GM19463 (cell line): ENCODE data around the gene TBX1.

Experiments
- ATAC-seq: cut with Tn5 transposase; IDR thresholded peaks from one replicate; pipeline ENCODE4 v1.9.1; 2021; ENCODE audit warnings: mild to moderate bottlenecking, moderate library complexity; ENCODE audit not compliant: unreplicated experiment

The TBX1 gene

GRCh38 chr22:19809741-19810140 lies 49.2 kb downstream of the TBX1 start:
- ATAC-seq, result no peak

GRCh38 chr22:19810381-19811201 lies 50.0 kb downstream of the TBX1 start:
- no peak for ATAC-seq

- ATAC-seq, result no peak
Observed at GRCh38 chr22:19811211-19811621, 50.6 kb downstream of the TBX1 start.

GRCh38 chr22:19811811-19812771 lies 51.5 kb downstream of the TBX1 start:
- no peak for ATAC-seq

GRCh38 chr22:19812910-19813309 lies 52.3 kb downstream of the TBX1 start:
- ATAC-seq, result no peak

- ATAC-seq, result no peak
Observed at GRCh38 chr22:19814428-19814827, 53.9 kb downstream of the TBX1 start.

GRCh38 chr22:19815093-19815822 lies 54.7 kb downstream of the TBX1 start:
- no peak for ATAC-seq

- ATAC-seq, result no peak
Observed at GRCh38 chr22:19815823-19816290, 55.3 kb downstream of the TBX1 start.

GRCh38 chr22:19816372-19817119 lies 56.0 kb downstream of the TBX1 start:
- ATAC-seq, result no peak
